Measurements from ENCODE around the gene FSD1L.

The FSD1L gene

GRCh38 chr9:105436783-105437182 lies 11.1 kb upstream of the FSD1L start:
- no peak for DNase-seq

GRCh38 chr9:105437704-105438103 lies 10.1 kb upstream of the FSD1L start:
- DNase-seq: no peak

DNA sequence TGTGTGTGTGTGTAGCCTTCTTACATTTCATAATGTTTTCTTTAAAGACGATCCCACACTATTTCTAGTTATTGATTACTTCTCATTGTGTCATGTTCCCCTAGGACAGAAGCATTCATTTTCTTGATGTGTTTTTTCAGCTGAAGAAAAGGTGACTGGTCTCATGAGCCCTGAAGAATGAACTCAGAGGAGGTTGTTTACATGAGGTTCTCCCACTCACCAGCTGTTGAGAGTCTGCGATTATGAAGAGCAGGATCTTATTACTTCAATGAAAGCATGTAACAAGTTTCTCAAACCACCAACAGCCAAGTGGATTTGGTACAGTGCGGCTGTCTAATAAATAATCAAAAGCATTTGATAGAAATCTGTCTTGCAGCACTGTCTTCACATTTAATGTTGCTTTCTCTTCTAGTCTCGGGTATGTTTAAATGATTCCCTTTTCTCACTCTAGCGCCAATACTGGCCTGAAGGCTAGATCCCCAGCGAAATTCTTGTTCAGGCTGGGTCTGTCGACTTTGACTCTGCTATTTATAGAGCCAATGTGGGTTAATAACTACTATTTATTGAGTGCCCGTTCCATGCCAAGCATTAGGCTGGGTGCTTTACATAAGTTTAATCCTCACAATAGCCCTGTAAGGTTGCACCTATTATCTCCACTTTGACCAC lies 9.6 kb upstream of the FSD1L start:
- DNase-seq: no peak

GRCh38 chr9:105439428-105439827 lies 8.4 kb upstream of the FSD1L start:
- no peak for DNase-seq

- no peak for DNase-seq
These were observed 6.1 kb upstream of the FSD1L start for GRCh38 chr9:105441616-105442160.

GRCh38 chr9:105443121-105443520 lies 4.7 kb upstream of the FSD1L start:
- DNase-seq: no peak

DNA sequence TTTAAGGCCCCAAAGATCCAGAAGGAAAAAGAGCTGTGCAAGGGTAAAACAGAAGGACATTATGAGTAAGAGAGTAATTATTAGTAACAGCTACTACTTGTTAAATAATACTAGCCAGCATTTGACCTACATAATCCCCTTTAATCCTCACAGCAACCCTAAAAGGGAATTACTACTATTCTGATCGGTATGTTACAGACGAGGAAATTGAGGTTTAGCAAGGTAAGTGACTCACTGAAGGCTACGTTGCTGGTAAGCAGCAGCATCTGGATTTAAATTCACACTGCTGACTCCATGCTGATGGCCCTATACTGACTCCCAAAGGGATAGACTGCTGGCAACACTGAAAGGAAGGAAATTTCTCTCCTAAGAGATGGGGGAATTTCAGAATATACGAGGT lies 3.7 kb upstream of the FSD1L start:
- no peak for DNase-seq

GRCh38 chr9:105445203-105445881 lies 2.5 kb upstream of the FSD1L start:
- DNase-seq: no peak

DNA sequence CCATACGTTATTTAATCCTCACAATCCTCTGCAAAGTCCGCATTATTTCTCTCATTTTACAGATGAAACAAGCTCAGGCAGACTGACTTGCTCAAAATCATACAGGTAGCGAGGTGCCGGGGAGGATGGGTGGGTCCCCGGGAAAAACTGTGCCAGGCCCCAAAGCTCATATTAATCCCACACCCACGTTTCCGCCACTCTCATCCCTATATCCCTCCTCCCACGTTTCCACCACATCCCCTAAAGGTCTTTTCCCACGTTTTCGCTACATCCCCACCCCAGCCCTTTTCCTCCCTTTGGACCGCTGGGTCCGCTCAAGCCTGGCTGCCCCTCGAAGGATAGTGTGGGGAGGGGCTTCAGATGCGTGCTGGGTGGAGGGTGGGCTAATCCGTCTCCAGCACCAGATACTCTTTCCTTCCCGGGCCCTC lies 434 bp upstream of the FSD1L start:
- no peak for DNase-seq

- no peak for DNase-seq
These were observed 1.2 kb downstream of the FSD1L start for GRCh38 chr9:105449081-105449480.

- no peak for DNase-seq
These were observed 4.4 kb downstream of the FSD1L start for GRCh38 chr9:105452185-105452584.

DNA sequence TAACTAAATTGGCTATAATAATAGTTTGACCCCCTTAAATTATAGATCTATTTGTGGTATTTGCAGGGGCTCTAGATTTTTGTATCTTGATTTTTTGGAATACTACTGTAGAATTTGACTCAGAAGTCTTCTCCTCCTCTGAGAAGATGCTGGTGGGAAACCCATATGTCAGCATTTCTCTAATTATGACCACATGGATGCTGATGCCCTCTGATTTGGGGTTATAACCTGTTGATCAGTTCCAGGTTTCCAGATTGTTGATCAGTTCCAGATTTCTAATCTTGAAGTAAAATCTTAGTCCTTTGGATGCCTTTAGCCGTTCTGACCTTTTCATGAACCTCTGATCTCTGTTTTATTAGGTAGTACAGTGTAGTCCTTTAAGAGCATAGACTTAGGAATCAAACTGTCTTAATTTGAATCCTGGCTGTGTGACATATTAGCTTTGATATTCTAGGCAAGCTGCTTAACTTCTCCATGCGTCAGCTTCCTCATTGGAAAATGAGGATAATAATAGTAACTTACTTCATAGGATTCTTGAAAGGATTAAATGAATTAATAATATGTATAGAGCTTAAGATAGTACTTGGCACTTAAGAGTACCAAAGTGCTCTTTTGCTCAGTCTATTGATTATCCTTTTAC lies 8.1 kb downstream of the FSD1L start:
- no peak for DNase-seq

DNA sequence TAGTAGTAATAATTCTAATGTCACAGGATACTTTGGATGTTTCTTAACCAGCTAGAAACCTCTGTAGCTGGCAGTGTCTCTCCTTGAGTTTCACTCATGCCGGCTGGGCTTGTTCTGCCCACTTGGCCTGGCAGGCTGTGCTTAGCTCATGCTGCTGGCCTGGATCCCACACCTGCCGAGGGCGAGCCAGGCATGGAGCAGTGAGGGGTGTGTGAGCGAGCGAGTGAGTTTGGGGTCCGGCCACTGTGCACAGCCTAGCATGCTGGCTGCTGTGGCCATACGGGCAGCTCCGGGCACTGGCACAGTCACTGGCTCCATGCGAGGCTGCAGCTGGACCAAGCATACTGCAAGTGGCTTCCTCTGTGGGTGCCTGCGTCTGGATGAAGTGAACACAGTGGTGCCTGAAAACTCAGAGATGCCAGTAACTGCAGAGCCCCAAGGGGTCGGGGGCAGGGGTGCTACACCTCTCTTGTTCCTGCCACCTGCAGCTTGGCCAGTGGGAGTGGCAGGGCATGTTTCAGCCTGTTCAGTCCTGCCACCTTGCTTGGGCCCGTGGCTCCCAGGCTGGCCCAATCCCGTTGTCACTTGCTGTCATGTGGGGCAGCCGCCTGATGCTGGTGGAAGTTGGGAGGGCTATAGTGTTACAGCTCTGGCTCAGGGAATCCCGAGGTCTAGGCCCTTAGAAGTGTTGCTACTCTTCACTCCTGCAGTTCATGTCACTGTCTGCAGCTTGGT lies 9.9 kb downstream of the FSD1L start:
- DNase-seq: no peak

DNA sequence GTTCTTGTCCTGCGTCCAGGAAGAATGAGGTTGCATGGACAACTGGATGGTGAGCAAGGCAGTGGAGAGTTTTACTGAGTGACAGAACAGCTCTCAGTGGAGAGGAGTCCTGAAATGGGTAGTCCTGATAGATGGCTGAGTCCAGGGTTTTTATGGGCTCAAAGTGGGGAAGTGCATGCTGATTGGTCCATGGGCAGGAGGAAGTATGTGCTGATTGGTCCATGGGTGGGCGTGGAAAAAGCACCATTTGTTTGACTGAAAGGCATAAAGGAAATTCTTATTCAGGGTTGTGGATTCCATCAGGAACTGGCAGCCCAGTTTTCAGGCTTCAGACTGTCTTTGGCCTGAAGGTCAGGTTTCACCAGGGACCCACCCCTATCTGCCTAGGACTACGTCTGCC lies 10.6 kb downstream of the FSD1L start:
- DNase-seq: no peak

DNA sequence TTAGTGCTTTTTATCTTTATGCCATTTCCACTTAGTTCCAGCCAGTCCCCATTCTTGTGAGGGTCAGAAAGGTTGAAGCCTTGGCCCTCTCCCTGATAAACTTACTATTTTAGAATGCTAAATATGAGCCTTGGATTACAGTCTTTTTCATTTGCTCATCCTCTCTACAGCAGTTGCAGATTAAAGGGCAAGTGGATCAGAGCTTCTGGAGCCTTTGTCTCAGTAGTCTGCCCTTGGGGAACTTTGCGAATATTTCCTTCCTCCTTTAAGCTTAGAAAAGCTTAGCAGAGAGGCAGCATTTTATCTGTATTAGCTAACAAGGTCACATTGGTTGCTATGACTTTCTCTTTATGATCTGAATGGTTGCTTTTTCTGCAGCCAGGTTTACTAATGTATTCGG lies 11.5 kb downstream of the FSD1L start:
- no peak for DNase-seq

GRCh38 chr9:105466898-105467455 lies 19.1 kb downstream of the FSD1L start:
- DNase-seq: no peak

DNA sequence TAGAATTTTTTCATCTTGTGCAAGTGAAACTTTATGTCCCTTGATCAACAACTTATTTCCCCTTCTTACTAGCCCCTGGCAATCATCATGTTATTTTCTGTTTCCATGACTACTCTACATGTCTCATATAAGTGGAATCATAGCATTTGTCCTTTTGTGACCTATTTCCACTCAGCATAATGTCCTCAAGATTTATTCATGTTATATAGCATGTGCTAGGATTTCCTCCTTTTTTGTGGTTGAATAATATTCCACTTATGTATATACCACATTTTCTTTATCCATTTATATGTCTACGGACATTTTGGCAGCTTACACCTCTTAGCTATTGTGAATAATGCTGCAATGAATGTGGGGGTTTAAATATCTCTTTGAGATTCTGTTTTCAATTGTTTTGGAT lies 21.0 kb downstream of the FSD1L start:
- no peak for DNase-seq

- DNase-seq: no peak
These were observed 25.4 kb downstream of the FSD1L start for GRCh38 chr9:105473221-105473620.

DNA sequence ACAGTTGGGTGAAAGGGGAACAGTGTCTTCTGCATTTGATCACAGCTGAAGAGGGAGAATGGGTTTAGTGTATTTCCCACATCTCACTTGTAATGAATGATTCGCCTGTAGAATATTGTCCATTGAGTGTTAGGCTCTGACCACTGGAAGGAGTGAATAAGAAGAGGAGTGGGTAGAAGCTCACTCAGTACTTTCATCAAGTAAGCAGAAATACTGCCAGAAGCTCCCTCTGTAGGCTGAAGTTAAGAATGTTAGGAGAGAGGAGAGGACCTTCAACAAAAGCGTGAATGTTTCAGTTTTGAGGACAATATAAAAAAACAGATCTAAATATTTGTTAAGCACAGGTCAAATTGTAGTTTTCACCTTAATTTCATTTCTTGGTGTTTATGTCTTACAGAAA lies 27.5 kb downstream of the FSD1L start:
- no peak for DNase-seq

GRCh38 chr9:105479846-105480245 lies 32.0 kb downstream of the FSD1L start:
- DNase-seq: no peak

- no peak for DNase-seq
These were observed 35.8 kb downstream of the FSD1L start for GRCh38 chr9:105483618-105484017.

GRCh38 chr9:105484226-105484625 lies 36.4 kb downstream of the FSD1L start:
- no peak for DNase-seq

GRCh38 chr9:105485131-105485530 lies 37.3 kb downstream of the FSD1L start:
- no peak for DNase-seq
